WTC11 (cell line): ENCODE results near the gene CARHSP1.

ENCODE experiments used
- AFF4 ChIP-seq: sonication (generic); formaldehyde crosslinking; IDR thresholded peaks from 2 replicates; pipeline ENCODE4 v1.8.1; 2023; ENCODE audit warnings: mild to moderate bottlenecking, missing genetic modification reagents, borderline replicate concordance
- ATF3 ChIP-seq: sonication (generic); formaldehyde crosslinking; conservative IDR thresholded peaks from 2 replicates; pipeline ENCODE4 v1.8.1; 2022; ENCODE audit warnings: mild to moderate bottlenecking, missing genetic modification reagents
- CTCF ChIP-seq: fragments of 200-600 bp; IDR thresholded peaks from 2 replicates; pipeline ENCODE4 v1.8.0; 2022; ENCODE audit warnings: antibody characterized with exemption
- NFYB ChIP-seq: sonication (generic); formaldehyde crosslinking; conservative IDR thresholded peaks from 2 replicates; pipeline ENCODE4 v1.8.0; 2022; ENCODE audit warnings: low read depth, missing genetic modification reagents
- ZNF281 ChIP-seq: sonication (generic); formaldehyde crosslinking; IDR thresholded peaks from 2 replicates; pipeline ENCODE4 v1.8.0; 2023; ENCODE audit warnings: mild to moderate bottlenecking, missing genetic modification reagents

- TF ChIP-seq NFYB (CRISPR knock-in tag) (no peak), CTCF (no peak), AFF4 (CRISPR knock-in tag) (no peak), ZNF281 (CRISPR knock-in tag) (no peak), ATF3 (CRISPR knock-in tag) (no peak)
These were observed 594 bp upstream of the CARHSP1 start for GRCh38 chr16:8869212-8869987.
